ENCODE results near the gene CHRNA9.

DNA sequence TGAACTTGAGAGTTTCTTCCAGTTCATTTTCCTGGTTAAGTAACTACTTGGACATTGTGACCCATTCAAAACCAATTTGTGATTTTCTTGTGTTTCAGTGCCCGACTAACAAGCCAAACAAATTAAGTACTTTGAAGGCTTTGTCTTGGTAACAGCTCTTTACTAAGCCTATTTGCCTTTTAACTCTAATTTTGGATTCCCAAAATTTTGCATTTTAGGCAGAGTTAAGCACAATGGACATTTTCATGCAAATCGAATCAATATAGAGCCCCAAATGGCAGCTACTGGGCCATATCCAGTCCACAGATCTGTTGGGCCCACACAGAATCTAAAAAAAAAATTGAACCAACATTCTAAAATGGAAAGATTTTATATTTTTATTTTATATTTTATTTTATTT, 31.4 kb upstream of the CHRNA9 start:
- TF ChIP-seq, protein P1, sequence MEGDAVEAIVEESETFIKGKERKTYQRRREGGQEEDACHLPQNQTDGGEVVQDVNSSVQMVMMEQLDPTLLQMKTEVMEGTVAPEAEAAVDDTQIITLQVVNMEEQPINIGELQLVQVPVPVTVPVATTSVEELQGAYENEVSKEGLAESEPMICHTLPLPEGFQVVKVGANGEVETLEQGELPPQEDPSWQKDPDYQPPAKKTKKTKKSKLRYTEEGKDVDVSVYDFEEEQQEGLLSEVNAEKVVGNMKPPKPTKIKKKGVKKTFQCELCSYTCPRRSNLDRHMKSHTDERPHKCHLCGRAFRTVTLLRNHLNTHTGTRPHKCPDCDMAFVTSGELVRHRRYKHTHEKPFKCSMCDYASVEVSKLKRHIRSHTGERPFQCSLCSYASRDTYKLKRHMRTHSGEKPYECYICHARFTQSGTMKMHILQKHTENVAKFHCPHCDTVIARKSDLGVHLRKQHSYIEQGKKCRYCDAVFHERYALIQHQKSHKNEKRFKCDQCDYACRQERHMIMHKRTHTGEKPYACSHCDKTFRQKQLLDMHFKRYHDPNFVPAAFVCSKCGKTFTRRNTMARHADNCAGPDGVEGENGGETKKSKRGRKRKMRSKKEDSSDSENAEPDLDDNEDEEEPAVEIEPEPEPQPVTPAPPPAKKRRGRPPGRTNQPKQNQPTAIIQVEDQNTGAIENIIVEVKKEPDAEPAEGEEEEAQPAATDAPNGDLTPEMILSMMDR (conservative IDR thresholded peaks at IDR 0.05; ENCODE audit: low read depth in 2 of 2): no peak
- TF ChIP-seq POLR2AphosphoS5 (IDR thresholded peaks at IDR 0.05; ENCODE audit: low read depth): no peak
- TF ChIP-seq JUNB (IDR thresholded peaks at IDR 0.05; ENCODE audit: unreplicated experiment): no peak
- TF ChIP-seq EZH2phosphoT487 (IDR thresholded peaks at IDR 0.05; ENCODE audit: unreplicated experiment): no peak
- TF ChIP-seq EZH2 (IDR thresholded peaks at IDR 0.05; ENCODE audit: low read depth, unreplicated experiment): no peak
- TF ChIP-seq, protein P2, sequence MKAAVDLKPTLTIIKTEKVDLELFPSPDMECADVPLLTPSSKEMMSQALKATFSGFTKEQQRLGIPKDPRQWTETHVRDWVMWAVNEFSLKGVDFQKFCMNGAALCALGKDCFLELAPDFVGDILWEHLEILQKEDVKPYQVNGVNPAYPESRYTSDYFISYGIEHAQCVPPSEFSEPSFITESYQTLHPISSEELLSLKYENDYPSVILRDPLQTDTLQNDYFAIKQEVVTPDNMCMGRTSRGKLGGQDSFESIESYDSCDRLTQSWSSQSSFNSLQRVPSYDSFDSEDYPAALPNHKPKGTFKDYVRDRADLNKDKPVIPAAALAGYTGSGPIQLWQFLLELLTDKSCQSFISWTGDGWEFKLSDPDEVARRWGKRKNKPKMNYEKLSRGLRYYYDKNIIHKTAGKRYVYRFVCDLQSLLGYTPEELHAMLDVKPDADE (IDR thresholded peaks at IDR 0.05): no peak
- TF ChIP-seq, protein P3, sequence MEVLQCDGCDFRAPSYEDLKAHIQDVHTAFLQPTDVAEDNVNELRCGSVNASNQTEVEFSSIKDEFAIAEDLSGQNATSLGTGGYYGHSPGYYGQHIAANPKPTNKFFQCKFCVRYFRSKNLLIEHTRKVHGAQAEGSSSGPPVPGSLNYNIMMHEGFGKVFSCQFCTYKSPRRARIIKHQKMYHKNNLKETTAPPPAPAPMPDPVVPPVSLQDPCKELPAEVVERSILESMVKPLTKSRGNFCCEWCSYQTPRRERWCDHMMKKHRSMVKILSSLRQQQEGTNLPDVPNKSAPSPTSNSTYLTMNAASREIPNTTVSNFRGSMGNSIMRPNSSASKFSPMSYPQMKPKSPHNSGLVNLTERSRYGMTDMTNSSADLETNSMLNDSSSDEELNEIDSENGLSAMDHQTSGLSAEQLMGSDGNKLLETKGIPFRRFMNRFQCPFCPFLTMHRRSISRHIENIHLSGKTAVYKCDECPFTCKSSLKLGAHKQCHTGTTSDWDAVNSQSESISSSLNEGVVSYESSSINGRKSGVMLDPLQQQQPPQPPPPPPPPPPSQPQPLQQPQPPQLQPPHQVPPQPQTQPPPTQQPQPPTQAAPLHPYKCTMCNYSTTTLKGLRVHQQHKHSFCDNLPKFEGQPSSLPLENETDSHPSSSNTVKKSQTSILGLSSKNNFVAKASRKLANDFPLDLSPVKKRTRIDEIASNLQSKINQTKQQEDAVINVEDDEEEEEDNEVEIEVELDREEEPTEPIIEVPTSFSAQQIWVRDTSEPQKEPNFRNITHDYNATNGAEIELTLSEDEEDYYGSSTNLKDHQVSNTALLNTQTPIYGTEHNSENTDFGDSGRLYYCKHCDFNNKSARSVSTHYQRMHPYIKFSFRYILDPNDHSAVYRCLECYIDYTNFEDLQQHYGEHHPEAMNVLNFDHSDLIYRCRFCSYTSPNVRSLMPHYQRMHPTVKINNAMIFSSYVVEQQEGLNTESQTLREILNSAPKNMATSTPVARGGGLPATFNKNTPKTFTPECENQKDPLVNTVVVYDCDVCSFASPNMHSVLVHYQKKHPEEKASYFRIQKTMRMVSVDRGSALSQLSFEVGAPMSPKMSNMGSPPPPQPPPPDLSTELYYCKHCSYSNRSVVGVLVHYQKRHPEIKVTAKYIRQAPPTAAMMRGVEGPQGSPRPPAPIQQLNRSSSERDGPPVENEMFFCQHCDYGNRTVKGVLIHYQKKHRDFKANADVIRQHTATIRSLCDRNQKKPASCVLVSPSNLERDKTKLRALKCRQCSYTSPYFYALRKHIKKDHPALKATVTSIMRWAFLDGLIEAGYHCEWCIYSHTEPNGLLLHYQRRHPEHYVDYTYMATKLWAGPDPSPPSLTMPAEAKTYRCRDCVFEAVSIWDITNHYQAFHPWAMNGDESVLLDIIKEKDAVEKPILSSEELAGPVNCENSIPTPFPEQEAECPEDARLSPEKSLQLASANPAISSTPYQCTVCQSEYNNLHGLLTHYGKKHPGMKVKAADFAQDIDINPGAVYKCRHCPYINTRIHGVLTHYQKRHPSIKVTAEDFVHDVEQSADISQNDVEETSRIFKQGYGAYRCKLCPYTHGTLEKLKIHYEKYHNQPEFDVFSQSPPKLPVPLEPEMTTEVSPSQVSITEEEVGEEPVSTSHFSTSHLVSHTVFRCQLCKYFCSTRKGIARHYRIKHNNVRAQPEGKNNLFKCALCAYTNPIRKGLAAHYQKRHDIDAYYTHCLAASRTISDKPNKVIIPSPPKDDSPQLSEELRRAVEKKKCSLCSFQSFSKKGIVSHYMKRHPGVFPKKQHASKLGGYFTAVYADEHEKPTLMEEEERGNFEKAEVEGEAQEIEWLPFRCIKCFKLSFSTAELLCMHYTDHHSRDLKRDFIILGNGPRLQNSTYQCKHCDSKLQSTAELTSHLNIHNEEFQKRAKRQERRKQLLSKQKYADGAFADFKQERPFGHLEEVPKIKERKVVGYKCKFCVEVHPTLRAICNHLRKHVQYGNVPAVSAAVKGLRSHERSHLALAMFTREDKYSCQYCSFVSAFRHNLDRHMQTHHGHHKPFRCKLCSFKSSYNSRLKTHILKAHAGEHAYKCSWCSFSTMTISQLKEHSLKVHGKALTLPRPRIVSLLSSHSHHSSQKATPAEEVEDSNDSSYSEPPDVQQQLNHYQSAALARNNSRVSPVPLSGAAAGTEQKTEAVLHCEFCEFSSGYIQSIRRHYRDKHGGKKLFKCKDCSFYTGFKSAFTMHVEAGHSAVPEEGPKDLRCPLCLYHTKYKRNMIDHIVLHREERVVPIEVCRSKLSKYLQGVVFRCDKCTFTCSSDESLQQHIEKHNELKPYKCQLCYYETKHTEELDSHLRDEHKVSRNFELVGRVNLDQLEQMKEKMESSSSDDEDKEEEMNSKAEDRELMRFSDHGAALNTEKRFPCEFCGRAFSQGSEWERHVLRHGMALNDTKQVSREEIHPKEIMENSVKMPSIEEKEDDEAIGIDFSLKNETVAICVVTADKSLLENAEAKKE (CRISPR knock-in tag; IDR thresholded peaks at IDR 0.05): no peak
